Lung (tissue), 12 donors: ENCODE data around the gene CHAF1B. TPM values are rescaled to one million over a fixed set of nuclear protein-coding genes. Genes with fewer than 3 reads are reported as not detected.

ENCODE experiments used
- ATAC-seq: fragments of 200-7000 bp; cut with Tn5 transposase; one replicate; pipeline ENCODE4 v1.9.1; 2020; ENCODE audit warnings: moderate number of reproducible peaks; ENCODE audit not compliant: insufficient read depth, low FRiP score
- DNase-seq, 3 donors: peaks; one replicate each; pipeline ENCODE4 v3.0.0-alpha.2; 2013 to 2017
- H3K27ac ChIP-seq, 2 donors: one replicate each; pipeline ENCODE4 v1.5.1; 2013; ENCODE audit warnings: mild to moderate bottlenecking in 2 of 2, moderate library complexity in 2 of 2, control low read depth in 1 of 2, inconsistent platforms in 1 of 2, low read depth in 1 of 2, low read length in 1 of 2
- H3K27me3 ChIP-seq, 3 donors: one replicate each; pipeline ENCODE4 v1.5.1; 2013; ENCODE audit warnings: low read length in 2 of 3; ENCODE audit not compliant: control insufficient read depth in 3 of 3, insufficient read depth in 3 of 3
- H3K36me3 ChIP-seq, 4 donors: one replicate each; pipeline ENCODE4 v1.5.1; 2013; ENCODE audit warnings: low read length in 4 of 4, mild to moderate bottlenecking in 1 of 4, moderate library complexity in 1 of 4; ENCODE audit not compliant: control insufficient read depth in 4 of 4, insufficient read depth in 4 of 4
- H3K4me1 ChIP-seq, 5 donors: one replicate each; pipeline ENCODE4 v1.5.1; 2013; ENCODE audit warnings: low read length in 5 of 5, mild to moderate bottlenecking in 2 of 5, moderate library complexity in 1 of 5; ENCODE audit not compliant: control insufficient read depth in 5 of 5, insufficient read depth in 5 of 5
- H3K4me3 ChIP-seq: one replicate; pipeline ENCODE4 v1.5.1; 2013; ENCODE audit warnings: mild to moderate bottlenecking, control low read depth, moderate library complexity
- H3K9ac ChIP-seq, 2 donors: one replicate each; pipeline ENCODE4 v1.5.1; 2013; ENCODE audit warnings: low read length in 2 of 2, control low read depth in 1 of 2; ENCODE audit not compliant: insufficient read depth in 1 of 2
- H3K9me3 ChIP-seq, 4 donors: one replicate each; pipeline ENCODE4 v1.5.1; 2013; ENCODE audit warnings: low read length in 3 of 4, mild to moderate bottlenecking in 1 of 4, moderate library complexity in 1 of 4; ENCODE audit not compliant: control insufficient read depth in 4 of 4, insufficient read depth in 3 of 4
- WGBS, 2 donors: extraction: QIAGEN DNeasy Blood & Tissue Kit; methylation state at CpG; one replicate each; pipeline ENCODE4 v1.1.7; 2013; 5-methylcytosine and 5-hydroxymethylcytosine counted together
- polyA plus RNA-seq, 2 donors: library from polyadenylated mRNA; stranded (reverse); fragments of 200-250 nt; gene quantifications; one replicate each; pipeline ENCODE4 v1.2.1, GENCODE V29; 2013
- total RNA-seq, 2 donors: library from RNA; depleted of rRNA in 1 of 2; stranded (reverse); fragments of >200 nt in 1 of 2; gene quantifications; one replicate each; pipeline ENCODE4 v1.2.1, GENCODE V29; 2014 to 2021
- TF ChIP-seq, protein P1 (sequence below): IDR thresholded peaks from 2 replicates; pipeline ENCODE4 v1.5.1; 2012; ENCODE audit warnings: mild to moderate bottlenecking; ENCODE audit errors: control extremely low read depth, extremely low read depth
- donor health status: control.
- donor health status: control.
- donor health status: Bipolar disorder and iron deficiency.
- donor health status: healthy.
- donor health status: DM: yes; HTN: yes; CAD: no.

Gene CHAF1B
- total and polyA plus RNA-seq, 4 donors, result 1.3 to 3.4 (median 1.6) TPM

DNA sequence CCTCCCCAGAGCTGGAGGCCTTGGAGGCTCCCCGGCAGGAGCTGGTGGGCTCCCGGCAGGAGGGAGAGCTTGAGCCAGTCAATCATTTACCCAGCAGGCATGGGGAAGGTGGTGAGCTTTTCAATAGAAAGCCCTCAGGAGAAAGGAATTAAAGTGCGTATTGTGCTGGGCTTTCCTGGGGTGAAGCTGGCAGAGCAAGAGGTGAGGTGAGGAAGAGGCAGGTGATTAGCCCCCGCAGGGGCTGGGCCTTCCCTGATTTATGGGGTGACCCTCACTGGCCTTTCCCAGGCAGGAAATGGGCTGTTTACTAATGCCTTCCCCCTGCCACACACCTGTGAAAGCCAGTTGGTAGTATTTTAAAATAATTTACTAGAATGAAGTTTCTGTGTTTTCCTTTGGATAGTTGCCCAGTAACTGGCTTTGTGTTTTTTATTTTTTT lies 68.9 kb downstream of the CHAF1B start:
- Histone ChIP-seq H3K36me3 (no peaks in the 10 kb centered on the region), H3K9me3 (no peaks in the 10 kb centered on the region), H3K4me1 (peaks cover 0 to 17% (median 5%) of the 10 kb centered on the region in 5 donors), H3K9ac (no peak overlapping the region), H3K27ac (no peak overlapping the region), H3K4me3 (no peak overlapping the region), H3K27me3 (no peaks in the 10 kb centered on the region)
- 30 to 46% methylated on average over 4 of the region's 4 CpGs for WGBS, 2 donors
- TF ChIP-seq, protein P1, sequence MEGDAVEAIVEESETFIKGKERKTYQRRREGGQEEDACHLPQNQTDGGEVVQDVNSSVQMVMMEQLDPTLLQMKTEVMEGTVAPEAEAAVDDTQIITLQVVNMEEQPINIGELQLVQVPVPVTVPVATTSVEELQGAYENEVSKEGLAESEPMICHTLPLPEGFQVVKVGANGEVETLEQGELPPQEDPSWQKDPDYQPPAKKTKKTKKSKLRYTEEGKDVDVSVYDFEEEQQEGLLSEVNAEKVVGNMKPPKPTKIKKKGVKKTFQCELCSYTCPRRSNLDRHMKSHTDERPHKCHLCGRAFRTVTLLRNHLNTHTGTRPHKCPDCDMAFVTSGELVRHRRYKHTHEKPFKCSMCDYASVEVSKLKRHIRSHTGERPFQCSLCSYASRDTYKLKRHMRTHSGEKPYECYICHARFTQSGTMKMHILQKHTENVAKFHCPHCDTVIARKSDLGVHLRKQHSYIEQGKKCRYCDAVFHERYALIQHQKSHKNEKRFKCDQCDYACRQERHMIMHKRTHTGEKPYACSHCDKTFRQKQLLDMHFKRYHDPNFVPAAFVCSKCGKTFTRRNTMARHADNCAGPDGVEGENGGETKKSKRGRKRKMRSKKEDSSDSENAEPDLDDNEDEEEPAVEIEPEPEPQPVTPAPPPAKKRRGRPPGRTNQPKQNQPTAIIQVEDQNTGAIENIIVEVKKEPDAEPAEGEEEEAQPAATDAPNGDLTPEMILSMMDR, result no peak
- DNase-seq (peak; percentile 32 to 66 (median 45)), ATAC-seq (no peak)

DNA sequence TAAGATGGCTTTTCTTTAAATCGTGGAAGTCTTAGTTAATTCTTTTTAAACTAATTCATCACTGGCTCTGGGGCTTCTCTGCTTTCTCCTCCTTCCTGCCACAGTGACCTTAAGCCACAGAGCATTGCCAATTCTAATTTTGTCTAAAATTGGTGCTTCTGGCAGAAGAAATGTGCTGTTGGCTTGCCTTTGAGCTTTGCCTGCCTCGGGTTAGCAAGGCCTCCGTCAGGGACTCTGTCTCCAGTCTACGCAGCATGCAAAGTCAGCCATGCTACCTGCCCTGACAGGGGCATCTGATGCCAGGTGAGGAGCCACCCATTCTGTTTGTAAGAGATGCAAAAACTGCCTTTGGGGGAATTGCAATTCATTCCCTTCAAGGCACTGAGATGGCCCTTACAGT lies 69.5 kb downstream of the CHAF1B start:
- Histone ChIP-seq H3K36me3 (no peaks in the 10 kb centered on the region), H3K27ac (no peak overlapping the region), H3K27me3 (no peaks in the 10 kb centered on the region), H3K9me3 (no peaks in the 10 kb centered on the region), H3K4me1 (peaks cover 0 to 22% (median 5%) of the 10 kb centered on the region in 5 donors), H3K4me3 (no peak overlapping the region), H3K9ac (no peak overlapping the region)
- ATAC-seq (no peak), DNase-seq (no peak)
- WGBS, 2 donors, result 55 to 67% methylated on average over 4 of the region's 4 CpGs
- TF ChIP-seq, protein P1, result no peak

- TF ChIP-seq, protein P1, result no peak
- Histone ChIP-seq H3K9ac (no peak overlapping the region), H3K9me3 (peaks cover 0 to 3% (median 0%) of the 10 kb centered on the region in 4 donors), H3K27me3 (no peaks in the 10 kb centered on the region), H3K36me3 (no peaks in the 10 kb centered on the region), H3K4me3 (no peak overlapping the region), H3K4me1 (peaks cover 0 to 22% (median 5%) of the 10 kb centered on the region in 5 donors), H3K27ac (no peak overlapping the region)
- DNase-seq (no peak), ATAC-seq (no peak)
- 38 to 61% methylated on average over 7 of the region's 7 CpGs for WGBS, 2 donors
Observed at GRCh38 chr21:36456729-36457414, 71.7 kb downstream of the CHAF1B start.

DNA sequence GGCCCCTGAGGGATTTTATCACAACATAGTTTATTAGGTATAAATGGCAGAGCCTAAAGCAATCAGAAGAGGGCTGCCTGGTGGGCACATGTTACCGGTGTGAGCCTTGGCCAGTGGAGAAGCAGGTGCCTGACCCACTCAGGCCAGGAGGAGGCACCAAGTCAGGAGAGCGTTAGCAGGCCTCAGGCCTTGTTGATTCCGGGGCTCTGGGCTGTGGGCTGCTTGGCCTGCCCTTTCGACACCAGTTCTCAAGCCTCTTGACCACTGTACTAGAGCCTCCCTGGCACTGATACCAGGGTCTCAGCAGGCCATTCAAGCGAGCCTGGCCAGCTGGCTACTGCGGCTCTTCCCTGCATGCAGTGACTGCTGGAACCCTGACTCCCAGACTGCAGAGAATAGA lies 73.9 kb downstream of the CHAF1B start:
- Histone ChIP-seq H3K9me3 (peaks cover 0 to 3% (median 0%) of the 10 kb centered on the region in 4 donors), H3K9ac (no peak overlapping the region), H3K36me3 (no peaks in the 10 kb centered on the region), H3K4me1 (peaks cover 0 to 16% (median 4%) of the 10 kb centered on the region in 5 donors), H3K27me3 (no peaks in the 10 kb centered on the region), H3K27ac (no peak overlapping the region), H3K4me3 (no peak overlapping the region)
- TF ChIP-seq, protein P1, result no peak
- no peak for ATAC-seq
- whole genome bisulfite sequencing, 2 donors, result 96 to 98% methylated on average over 6 of the region's 6 CpGs
- DNase-seq, result no peak
